ENCODE data around the gene ABR.

GRCh38 chr17:1068356-1068755 lies 111.4 kb downstream of the ABR start:
- TF ChIP-seq CTCF (IDR thresholded peaks at IDR 0.05) (no peak), POLR2A (IDR thresholded peaks at IDR 0.05) (no peak), EP300 (IDR thresholded peaks at IDR 0.05) (no peak)
